Kidney tubule cell (primary cell): Measurements from ENCODE around the gene RHNO1.

Experiments used
- DNase-seq: peaks from one replicate; pipeline ENCODE4 v3.0.0-alpha.2; 2018; ENCODE audit warnings: low spot score

Gene RHNO1

GRCh38 chr12:2877047-2877952 is at the start of gene RHNO1, which contains the start of gene FOXM1:
Gene RHNO1, plus strand, starts transcription at chr12:2877223. Its CDS starts 8,144 bp downstream, at chr12:2885367.
Gene FOXM1, minus strand, starts transcription at chr12:2877174. Its CDS starts 2,696 bp downstream, at chr12:2874478.
- peak; percentile 89 for DNase-seq

- no peak for DNase-seq
Observed at GRCh38 chr12:2829275-2829674, 47.7 kb upstream of the RHNO1 start.

GRCh38 chr12:2832550-2833127 is 44.4 kb upstream of the RHNO1 start:
- DNase-seq, result no peak

GRCh38 chr12:2833327-2833726 is 43.7 kb upstream of the RHNO1 start:
- DNase-seq, result no peak

- DNase-seq, result no peak
Observed at GRCh38 chr12:2833810-2834209, 43.2 kb upstream of the RHNO1 start.

- no peak for DNase-seq
Observed at GRCh38 chr12:2834581-2835491, 42.2 kb upstream of the RHNO1 start, which contains the start of gene NRIP2. Gene NRIP2, minus strand, starts transcription at chr12:2835035. Its CDS starts 52 bp downstream, at chr12:2834983.

- DNase-seq, result no peak
Observed at GRCh38 chr12:2835691-2836403, 41.2 kb upstream of the RHNO1 start.

- no peak for DNase-seq
Observed at GRCh38 chr12:2836574-2836973, 40.4 kb upstream of the RHNO1 start.

- no peak for DNase-seq
Observed at GRCh38 chr12:2841056-2841650, 35.9 kb upstream of the RHNO1 start.

- DNase-seq, result no peak
Observed at GRCh38 chr12:2842948-2843347, 34.1 kb upstream of the RHNO1 start.

GRCh38 chr12:2844786-2845185 is 32.2 kb upstream of the RHNO1 start:
- DNase-seq, result no peak

GRCh38 chr12:2845280-2845679 is 31.7 kb upstream of the RHNO1 start:
- no peak for DNase-seq

- DNase-seq, result no peak
Observed at GRCh38 chr12:2851931-2852330, 25.1 kb upstream of the RHNO1 start.

- DNase-seq, result peak; percentile 71
Observed at GRCh38 chr12:2853626-2854025, 23.4 kb upstream of the RHNO1 start.

- DNase-seq, result no peak
Observed at GRCh38 chr12:2854669-2855453, 22.2 kb upstream of the RHNO1 start.

GRCh38 chr12:2855546-2855945 is 21.5 kb upstream of the RHNO1 start:
- DNase-seq, result no peak

- no peak for DNase-seq
Observed at GRCh38 chr12:2856051-2856450, 21.0 kb upstream of the RHNO1 start.

GRCh38 chr12:2857021-2857431 is 20.0 kb upstream of the RHNO1 start, which contains the start of gene TEX52:
Gene TEX52, minus strand, starts transcription at chr12:2857039. Its CDS starts 13 bp downstream, at chr12:2857026.
- peak; percentile 46 for DNase-seq

GRCh38 chr12:2857576-2857975 is 19.4 kb upstream of the RHNO1 start:
- no peak for DNase-seq

GRCh38 chr12:2858334-2858733 is 18.7 kb upstream of the RHNO1 start:
- no peak for DNase-seq
